Calu3 (cell line): ENCODE data around the gene DFFB. TPM values are rescaled to one million over a fixed set of nuclear protein-coding genes. Genes with fewer than 3 reads are reported as not detected.

Source experiments
- BruUV-seq: library from RNA; stranded (reverse); fragments of 400-500 nt; replicated peaks from 2 replicates; lab custom pipeline; 2021; lab: Mats Ljungman, UMichigan
- CTCF ChIA-PET: fragments of 300-600 bp; sonication (Branson Sonifier 250); formaldehyde crosslinking; loops from one replicate; lab custom pipeline; 2022; ENCODE audit warnings: antibody characterized with exemption; lab: Charles Lee
- DNase-seq: peaks from one replicate; pipeline ENCODE4 v3.0.0; 2022
- H3K27ac Mint-ChIP-seq: one replicate; pipeline ENCODE4 v1.8.0; 2022; ENCODE audit warnings: mixed read lengths; ENCODE audit not compliant: unreplicated experiment
- H3K27me3 Mint-ChIP-seq: one replicate; pipeline ENCODE4 v1.8.0; 2022; ENCODE audit warnings: mixed read lengths; ENCODE audit not compliant: unreplicated experiment
- H3K36me3 Mint-ChIP-seq: one replicate; pipeline ENCODE4 v1.8.0; 2022; ENCODE audit warnings: mild to moderate bottlenecking, moderate library complexity, mixed read lengths; ENCODE audit not compliant: insufficient read depth, unreplicated experiment
- H3K4me1 Mint-ChIP-seq: one replicate; pipeline ENCODE4 v1.8.0; 2022; ENCODE audit warnings: mild to moderate bottlenecking, low read depth, mixed read lengths; ENCODE audit not compliant: unreplicated experiment
- H3K4me3 Mint-ChIP-seq: one replicate; pipeline ENCODE4 v1.8.0; 2022; ENCODE audit warnings: mild to moderate bottlenecking, low read depth, moderate library complexity, mixed read lengths; ENCODE audit not compliant: unreplicated experiment
- H3K9me3 Mint-ChIP-seq: one replicate; pipeline ENCODE4 v1.8.0; 2022; ENCODE audit warnings: low read depth, mixed read lengths; ENCODE audit not compliant: unreplicated experiment
- CTCF ChIP-seq: fragments of 200-600 bp; IDR thresholded peaks from one replicate; pipeline ENCODE4 v1.8.0; 2022; ENCODE audit warnings: antibody characterized with exemption; ENCODE audit not compliant: unreplicated experiment
- intact Hi-C: fragments of 100-400 bp; cut with micrococcal nuclease; formaldehyde crosslinking; loops from one replicate; pipeline ENCODE4 v1.10.0; 2022; ENCODE audit not compliant: unreplicated experiment
- total RNA-seq: library from RNA; stranded (reverse); gene quantifications from 2 replicates; pipeline ENCODE4 v1.2.3, GENCODE V29; 2022

DFFB gene
- total RNA-seq, 1 experiment from 2014 or later, result 6.6 TPM

- BruUV-seq, result no TSS peak
- Mint-ChIP-seq H3K27ac (no peak overlapping the region), H3K4me3 (no peak overlapping the region), H3K9me3 (no peaks in the 10 kb centered on the region), H3K4me1 (no peaks in the 10 kb centered on the region), H3K27me3 (no peaks in the 10 kb centered on the region), H3K36me3 (peaks cover 27% of the 10 kb centered on the region)
- intact Hi-C loops, result no loop called here
- no peak for TF ChIP-seq CTCF
- no peak for DNase-seq
- CTCF ChIA-PET, result no interaction called here
Measured at GRCh38 chr1:3886106-3886670, 28.9 kb downstream of the DFFB start.

GRCh38 chr1:3886691-3887090 is 29.4 kb downstream of the DFFB start:
- H3K9me3 Mint-ChIP-seq, result no peaks in the 10 kb centered on the region
- H3K4me3 Mint-ChIP-seq, result no peak overlapping the region
- peaks cover 27% of the 10 kb centered on the region for H3K36me3 Mint-ChIP-seq
- H3K27ac Mint-ChIP-seq, result no peak overlapping the region
- no peak for DNase-seq
- H3K27me3 Mint-ChIP-seq, result no peaks in the 10 kb centered on the region
- no TSS peak for BruUV-seq
- H3K4me1 Mint-ChIP-seq, result no peaks in the 10 kb centered on the region
- TF ChIP-seq CTCF, result no peak
- CTCF ChIA-PET, result no interaction called here
- intact Hi-C loops, result no loop called here

GRCh38 chr1:3888301-3888700 is 31.0 kb downstream of the DFFB start:
- no peaks in the 10 kb centered on the region for H3K9me3 Mint-ChIP-seq
- no peak overlapping the region for H3K4me3 Mint-ChIP-seq
- no peak for TF ChIP-seq CTCF
- CTCF ChIA-PET, result no interaction called here
- no peaks in the 10 kb centered on the region for H3K4me1 Mint-ChIP-seq
- intact Hi-C loops, result no loop called here
- DNase-seq, result no peak
- no TSS peak for BruUV-seq
- peaks cover 23% of the 10 kb centered on the region for H3K36me3 Mint-ChIP-seq
- H3K27me3 Mint-ChIP-seq, result no peaks in the 10 kb centered on the region
- H3K27ac Mint-ChIP-seq, result no peak overlapping the region

GRCh38 chr1:3889936-3890335 is 32.7 kb downstream of the DFFB start:
- BruUV-seq, result no TSS peak
- intact Hi-C loops, result no loop called here
- no peak for TF ChIP-seq CTCF
- no peaks in the 10 kb centered on the region for H3K4me1 Mint-ChIP-seq
- CTCF ChIA-PET, result no interaction called here
- no peak overlapping the region for H3K27ac Mint-ChIP-seq
- H3K9me3 Mint-ChIP-seq, result no peaks in the 10 kb centered on the region
- no peaks in the 10 kb centered on the region for H3K27me3 Mint-ChIP-seq
- peaks cover 16% of the 10 kb centered on the region for H3K36me3 Mint-ChIP-seq
- DNase-seq, result no peak
- H3K4me3 Mint-ChIP-seq, result no peak overlapping the region
